Ovary (tissue), 9 donors: Measurements from ENCODE around the gene IQCC. TPM values are rescaled to one million over a fixed set of nuclear protein-coding genes. Genes with fewer than 3 reads are reported as not detected.

Experiments used
- DNase-seq, 5 donors: peaks; one replicate each; pipeline ENCODE4 v3.0.0-alpha.2; 2019 to 2020
- H3K27ac ChIP-seq, 2 donors: fragments of 200-600 bp; one replicate each; pipeline versions ENCODE4 v1.5.1 to v1.8.0; 2019 to 2022
- H3K27me3 ChIP-seq: fragments of 200-600 bp; one replicate; pipeline ENCODE4 v1.8.0; 2022
- H3K36me3 ChIP-seq: fragments of 200-600 bp; sonication (generic); one replicate; pipeline ENCODE4 v1.5.1; 2019
- H3K4me1 ChIP-seq: one replicate; pipeline ENCODE4 v1.8.1; 2013; ENCODE audit warnings: mild to moderate bottlenecking, moderate library complexity; ENCODE audit not compliant: insufficient read depth
- H3K4me3 ChIP-seq: fragments of 200-600 bp; sonication (generic); one replicate; pipeline ENCODE4 v1.5.1; 2017
- H3K9me3 ChIP-seq, 2 donors: fragments of 200-600 bp in 1 of 2; sonication (generic) in 1 of 2; one replicate each; pipeline versions ENCODE4 v1.5.1 to v1.8.1; 2013 to 2019; ENCODE audit warnings: mild to moderate bottlenecking in 1 of 2, moderate library complexity in 1 of 2
- EP300 ChIP-seq: sonication (generic); formaldehyde crosslinking; IDR thresholded peaks from one replicate; pipeline ENCODE4 v1.6.1; 2017; ENCODE audit warnings: antibody characterized with exemption
- POLR2A ChIP-seq: fragments of 450-650 bp; IDR thresholded peaks from one replicate; pipeline ENCODE4 v1.6.1; 2017; ENCODE audit warnings: antibody characterized with exemption, mild to moderate bottlenecking, moderate library complexity
- WGBS, 3 donors: extraction: QIAGEN DNeasy Blood & Tissue Kit in 1 of 3; methylation state at CpG; one replicate each; pipeline versions ENCODE4 v1.1.5 to v1.1.7; 2013 to 2017; 5-methylcytosine and 5-hydroxymethylcytosine counted together
- intact Hi-C, 4 donors: fragments of 100-400 bp; cut with DNase I; formaldehyde crosslinking; loops; one replicate each; pipeline versions ENCODE4 v1.11.0 to v1.15.1; 2022 to 2023
- polyA plus RNA-seq, 2 donors: library from polyadenylated mRNA; stranded (reverse); fragments of 200-250 nt in 1 of 2; fragments of 350-450 nt in 1 of 2; fragmentation: Illumina TruSeq in 1 of 2; extraction: RNeasy Lipid Tissue Mini Kit (QIAGEN cat#74804) in 1 of 2; gene quantifications; one replicate each; pipeline ENCODE4 v1.2.3, GENCODE V29; 2013 to 2014
- total RNA-seq, 7 donors: library from RNA; depleted of rRNA in 2 of 7; stranded (reverse); fragments of >200 nt in 2 of 7; fragmentation: NEBNext Ultra II Directional in 3 of 7; extraction: Animal tissue kit (Norgen Biotek cat#: 25700) in 3 of 7; gene quantifications; one replicate each; pipeline versions ENCODE4 v1.1.0 to v1.2.4, GENCODE V29; 2016 to 2023
- TF ChIP-seq, protein P1 (sequence below), 3 donors: fragments of 450-650 bp in 2 of 3; fragments of 200-600 bp in 1 of 3; IDR thresholded peaks; one replicate each; pipeline versions ENCODE4 v1.5.1 to v1.8.0; 2016 to 2022; ENCODE audit warnings: antibody characterized with exemption in 3 of 3, mild to moderate bottlenecking in 1 of 3
- donor health status: DM: no; HTN: no; CAD: no; lungs with moderate emphysema.
- donor health status: DM: no; HTN: no; CAD: no.
- donor health status: Bipolar disorder and iron deficiency.
- donor health status: DM: yes; HTN: yes; CAD: no.
- donor health status: DM: no; HTN: no; CAD: no.
- donor health status: DM: yes; HTN: yes; CAD: no.

Gene IQCC
- total and polyA plus RNA-seq, 9 donors = 2.3 to 4.7 (median 2.6) TPM

DNA sequence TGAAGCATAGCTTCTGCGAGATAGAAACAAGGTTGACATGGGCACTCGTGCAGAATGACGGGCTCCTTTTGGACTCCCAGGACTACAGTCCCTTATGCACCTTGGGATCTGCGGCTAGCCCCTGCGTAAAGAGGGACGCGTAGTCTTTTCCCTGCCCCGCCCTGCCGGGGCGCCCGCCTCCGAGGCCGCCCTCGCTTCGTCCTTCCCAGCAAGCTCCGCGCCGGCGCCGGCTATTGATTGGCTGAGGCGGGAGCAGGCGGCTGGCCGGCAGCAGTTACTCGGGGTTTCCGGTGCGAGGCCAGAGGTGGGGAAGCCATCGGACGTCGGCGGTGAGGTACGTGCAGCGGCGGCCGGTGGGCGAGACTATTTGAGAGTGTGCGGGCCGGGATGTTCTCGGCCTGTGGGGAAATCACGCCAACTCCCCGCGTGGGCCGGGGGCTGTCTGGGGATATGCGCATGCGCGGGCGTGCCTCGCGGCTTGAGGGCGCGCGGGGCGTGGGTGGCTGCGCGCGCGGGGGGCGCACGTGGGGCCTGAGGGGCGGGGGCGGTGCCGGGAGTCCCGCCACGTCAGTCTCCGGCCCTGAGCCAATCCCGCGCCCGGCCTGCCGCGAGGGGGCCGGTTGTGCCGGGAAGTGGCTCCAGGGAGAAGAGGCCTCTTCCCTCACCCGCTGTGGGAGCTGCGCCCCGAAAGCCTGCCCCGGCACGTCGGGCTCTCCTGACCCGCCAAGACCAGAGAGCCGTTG lies 25.9 kb upstream of the IQCC start, which contains the start of gene TXLNA:
TSS of gene TXLNA (plus strand) at position 233 of the 743 bp plus-strand sequence. CDS start 671 bp downstream, outside the sequence.
- Histone ChIP-seq H3K36me3 (no peaks in the 10 kb centered on the region), H3K4me1 (peaks cover 10% of the 10 kb centered on the region), H3K4me3 (peak within 1 kb of the TSS; percentile 80), H3K27me3 (no peaks in the 10 kb centered on the region), H3K27ac (peak within 1 kb of the TSS; percentile 61 to 90), H3K9me3 (no peaks in the 10 kb centered on the region)
- intact Hi-C loops = no loop called here
- TF ChIP-seq EP300 (no peak), POLR2A (no peak)
- TF ChIP-seq, protein P1, sequence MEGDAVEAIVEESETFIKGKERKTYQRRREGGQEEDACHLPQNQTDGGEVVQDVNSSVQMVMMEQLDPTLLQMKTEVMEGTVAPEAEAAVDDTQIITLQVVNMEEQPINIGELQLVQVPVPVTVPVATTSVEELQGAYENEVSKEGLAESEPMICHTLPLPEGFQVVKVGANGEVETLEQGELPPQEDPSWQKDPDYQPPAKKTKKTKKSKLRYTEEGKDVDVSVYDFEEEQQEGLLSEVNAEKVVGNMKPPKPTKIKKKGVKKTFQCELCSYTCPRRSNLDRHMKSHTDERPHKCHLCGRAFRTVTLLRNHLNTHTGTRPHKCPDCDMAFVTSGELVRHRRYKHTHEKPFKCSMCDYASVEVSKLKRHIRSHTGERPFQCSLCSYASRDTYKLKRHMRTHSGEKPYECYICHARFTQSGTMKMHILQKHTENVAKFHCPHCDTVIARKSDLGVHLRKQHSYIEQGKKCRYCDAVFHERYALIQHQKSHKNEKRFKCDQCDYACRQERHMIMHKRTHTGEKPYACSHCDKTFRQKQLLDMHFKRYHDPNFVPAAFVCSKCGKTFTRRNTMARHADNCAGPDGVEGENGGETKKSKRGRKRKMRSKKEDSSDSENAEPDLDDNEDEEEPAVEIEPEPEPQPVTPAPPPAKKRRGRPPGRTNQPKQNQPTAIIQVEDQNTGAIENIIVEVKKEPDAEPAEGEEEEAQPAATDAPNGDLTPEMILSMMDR (IDR thresholded peaks at IDR 0.05) = peak in 1 of 3 donors; percentile 29
- WGBS, 3 donors = 0 to 1% (median 1%) methylated on average over 41 to 79 of the region's 79 CpGs
- peak; percentile 94 to 96 (median 94) for DNase-seq

GRCh38 chr1:32180186-32181060 lies 25.0 kb upstream of the IQCC start:
- intact Hi-C loops = no loop called here
- Histone ChIP-seq H3K4me1 (peaks cover 10% of the 10 kb centered on the region), H3K9me3 (no peaks in the 10 kb centered on the region), H3K4me3 (peak overlapping the region; percentile 80), H3K27ac (peak overlapping the region; percentile 61 to 90), H3K27me3 (no peaks in the 10 kb centered on the region), H3K36me3 (no peaks in the 10 kb centered on the region)
- peak; percentile 54 for TF ChIP-seq POLR2A
- no peak for TF ChIP-seq EP300
- DNase-seq = peak; percentile 58 to 77 (median 65)
- WGBS, 3 donors = 3 to 4% (median 3%) methylated on average over 36 of the region's 36 CpGs

GRCh38 chr1:32181065-32181464 lies 24.4 kb upstream of the IQCC start:
- Histone ChIP-seq H3K27ac (peak overlapping the region in 1 of 2 donors; percentile 90), H3K27me3 (no peaks in the 10 kb centered on the region), H3K4me3 (peak overlapping the region; percentile 9), H3K4me1 (peaks cover 10% of the 10 kb centered on the region), H3K9me3 (no peaks in the 10 kb centered on the region), H3K36me3 (no peaks in the 10 kb centered on the region)
- no peak for DNase-seq
- intact Hi-C loops = no loop called here
- TF ChIP-seq, protein P1 (IDR thresholded peaks at IDR 0.05) = no peak
- TF ChIP-seq EP300 (no peak), POLR2A (no peak)
- WGBS, 3 donors = 51 to 62% (median 54%) methylated on average over 9 of the region's 9 CpGs

DNA sequence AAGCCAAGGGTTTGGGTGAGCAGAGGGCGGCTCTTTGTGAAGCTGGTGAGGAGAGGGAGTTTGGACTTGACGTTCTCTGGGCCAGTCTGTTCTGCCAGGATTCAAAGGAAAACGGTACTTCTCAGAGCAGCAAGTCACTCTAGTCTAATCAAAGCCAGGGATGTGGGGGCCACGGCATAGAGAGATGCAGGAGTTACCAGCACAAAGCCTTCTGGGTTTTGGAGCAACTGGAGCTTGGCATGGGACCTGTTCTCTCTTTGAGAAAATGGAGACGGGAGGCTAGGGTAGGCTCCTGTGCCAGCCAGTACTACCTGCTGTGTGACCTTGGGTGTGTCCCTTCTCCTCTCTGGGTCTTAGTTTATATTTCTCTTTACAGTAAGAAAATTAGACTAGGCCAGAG lies 23.9 kb upstream of the IQCC start:
- H3K4me3 ChIP-seq = no peak overlapping the region
- intact Hi-C loops = no loop called here
- TF ChIP-seq EP300 = no peak
- TF ChIP-seq, protein P1 (IDR thresholded peaks at IDR 0.05) = no peak
- no peak for TF ChIP-seq POLR2A
- no peaks in the 10 kb centered on the region for H3K27me3 ChIP-seq
- no peaks in the 10 kb centered on the region for H3K36me3 ChIP-seq
- DNase-seq = no peak
- no peak overlapping the region for H3K27ac ChIP-seq
- no peaks in the 10 kb centered on the region for H3K9me3 ChIP-seq
- peaks cover 11% of the 10 kb centered on the region for H3K4me1 ChIP-seq
- 62 to 73% (median 64%) methylated on average over 5 of the region's 5 CpGs for WGBS, 3 donors
